ENCODE measurements around the gene SERPINB1. TPM values are rescaled to one million over a fixed set of nuclear protein-coding genes. Genes with fewer than 3 reads are reported as not detected.
A peak's percentile ranks its signal among the peaks of the same experiment; 100 is the strongest.

SERPINB1 gene
- total and polyA plus RNA-seq, 3 experiments from 2014 or later: 40.4 to 103 (median 42.4) TPM

GRCh38 chr6:2800552-2801316, 40.9 kb downstream of the SERPINB1 start:
- no peaks in the 10 kb centered on the region for H3K27me3 ChIP-seq (ENCODE audit: insufficient read depth, low read length, poor library complexity, severe bottlenecking)
- POLR2A ChIA-PET: interaction anchor here (1.0 kb wide), 1 partner anchor 10 kb away, joined by 3 read pairs; no protein-coding TSS in a partner anchor
- H3K27ac ChIP-seq (ENCODE audit: low read depth, low read length): no peak overlapping the region
- DNase-seq: no peak
- H3K4me3 ChIP-seq (ENCODE audit: low read length): no peak overlapping the region
- Mint-ChIP-seq H3K36me3 (peaks cover 0 to 5% (median 3%) of the 10 kb centered on the region in 3 donors), H3K4me1 (peaks cover 9 to 16% (median 11%) of the 10 kb centered on the region in 3 donors), H3K4me3 (no peak overlapping the region), H3K9me3 (no peaks in the 10 kb centered on the region), H3K27me3 (no peaks in the 10 kb centered on the region), H3K27ac (no peak overlapping the region)
- H3K9me3 ChIP-seq (ENCODE audit: low read length): no peaks in the 10 kb centered on the region
- no peaks in the 10 kb centered on the region for H3K36me3 ChIP-seq (ENCODE audit: insufficient read depth, low read length)
- no peaks in the 10 kb centered on the region for H3K4me1 ChIP-seq (ENCODE audit: insufficient read depth, low read length)
- CTCF ChIA-PET: no interaction called here

- H3K9me3 Mint-ChIP-seq: no peaks in the 10 kb centered on the region
- Histone ChIP-seq H3K36me3 (ENCODE audit: insufficient read depth, low read length) (no peaks in the 10 kb centered on the region), H3K4me1 (ENCODE audit: insufficient read depth, low read length) (no peaks in the 10 kb centered on the region), H3K27ac (ENCODE audit: low read depth, low read length) (peak overlapping the region; percentile 17), H3K27me3 (ENCODE audit: insufficient read depth, low read length, poor library complexity, severe bottlenecking) (no peaks in the 10 kb centered on the region), H3K4me3 (ENCODE audit: low read length) (no peak overlapping the region), H3K9me3 (ENCODE audit: low read length) (no peaks in the 10 kb centered on the region)
- no peaks in the 10 kb centered on the region for H3K27me3 Mint-ChIP-seq
- DNase-seq: no peak
- H3K4me3 Mint-ChIP-seq: no peak overlapping the region
- H3K4me1 Mint-ChIP-seq: peaks cover 11 to 16% (median 11%) of the 10 kb centered on the region in 3 donors
- H3K36me3 Mint-ChIP-seq: peaks cover 0 to 3% (median 2%) of the 10 kb centered on the region in 3 donors
- H3K27ac Mint-ChIP-seq: peak overlapping the region in 2 of 8 donors; percentile 68 to 93
- POLR2A ChIA-PET: interaction anchor here (1.0 kb wide), 1 partner anchor 10 kb away, joined by 3 read pairs; no protein-coding TSS in a partner anchor
- CTCF ChIA-PET: no interaction called here
Observed at GRCh38 chr6:2799936-2800527, 41.6 kb downstream of the SERPINB1 start.

- H3K27me3 ChIP-seq (ENCODE audit: insufficient read depth, low read length, poor library complexity, severe bottlenecking): no peaks in the 10 kb centered on the region
- no peak overlapping the region for H3K4me3 ChIP-seq (ENCODE audit: low read length)
- H3K4me1 ChIP-seq (ENCODE audit: insufficient read depth, low read length): peaks cover 4% of the 10 kb centered on the region
- H3K27me3 Mint-ChIP-seq: no peaks in the 10 kb centered on the region
- H3K9me3 Mint-ChIP-seq: no peaks in the 10 kb centered on the region
- no peaks in the 10 kb centered on the region for H3K36me3 ChIP-seq (ENCODE audit: insufficient read depth, low read length)
- ChIA-PET CTCF (interaction anchor here (0.6 to 1.4 kb wide), 3 partner anchors 9 to 43 kb away, joined by 3 to 5 read pairs (median 3); partner anchors contain the start of gene SERPINB1), POLR2A (no interaction called here)
- H3K9me3 ChIP-seq (ENCODE audit: low read length): no peaks in the 10 kb centered on the region
- DNase-seq: no peak
- H3K27ac Mint-ChIP-seq: no peak overlapping the region
- H3K4me3 Mint-ChIP-seq: no peak overlapping the region
- H3K36me3 Mint-ChIP-seq: peaks cover 0 to 3% (median 2%) of the 10 kb centered on the region in 3 donors
- H3K4me1 Mint-ChIP-seq: peaks cover 18 to 24% (median 21%) of the 10 kb centered on the region in 3 donors
- no peak overlapping the region for H3K27ac ChIP-seq (ENCODE audit: low read depth, low read length)
Observed at GRCh38 chr6:2798586-2799134, 43.0 kb downstream of the SERPINB1 start.

GRCh38 chr6:2797564-2798031, 44.1 kb downstream of the SERPINB1 start:
- Mint-ChIP-seq H3K4me1 (peaks cover 29 to 35% (median 31%) of the 10 kb centered on the region in 3 donors), H3K36me3 (peaks cover 0 to 3% (median 2%) of the 10 kb centered on the region in 3 donors), H3K27me3 (no peaks in the 10 kb centered on the region), H3K27ac (peak overlapping the region in 3 of 8 donors; percentile 12 to 73 (median 70)), H3K9me3 (no peaks in the 10 kb centered on the region), H3K4me3 (no peak overlapping the region)
- H3K9me3 ChIP-seq (ENCODE audit: low read length): no peaks in the 10 kb centered on the region
- ChIA-PET POLR2A (no interaction called here), CTCF (interaction anchor here (1.4 kb wide), 1 partner anchor 44 kb away, joined by 5 read pairs; the partner anchor contains the start of gene SERPINB1)
- no peak overlapping the region for H3K27ac ChIP-seq (ENCODE audit: low read depth, low read length)
- H3K4me1 ChIP-seq (ENCODE audit: insufficient read depth, low read length): peaks cover 14% of the 10 kb centered on the region
- no peaks in the 10 kb centered on the region for H3K36me3 ChIP-seq (ENCODE audit: insufficient read depth, low read length)
- no peak for DNase-seq
- H3K27me3 ChIP-seq (ENCODE audit: insufficient read depth, low read length, poor library complexity, severe bottlenecking): no peaks in the 10 kb centered on the region
- H3K4me3 ChIP-seq (ENCODE audit: low read length): no peak overlapping the region

- H3K4me1 Mint-ChIP-seq: peaks cover 31 to 40% (median 37%) of the 10 kb centered on the region in 3 donors
- H3K4me3 Mint-ChIP-seq: peak overlapping the region in 1 of 7 donors; percentile 23
- no peak for DNase-seq
- H3K27ac Mint-ChIP-seq: peak overlapping the region in 1 of 8 donors; percentile 47
- peaks cover 0 to 3% (median 2%) of the 10 kb centered on the region in 3 donors for H3K36me3 Mint-ChIP-seq
- H3K9me3 ChIP-seq (ENCODE audit: low read length): no peaks in the 10 kb centered on the region
- peaks cover 19% of the 10 kb centered on the region for H3K4me1 ChIP-seq (ENCODE audit: insufficient read depth, low read length)
- H3K36me3 ChIP-seq (ENCODE audit: insufficient read depth, low read length): no peaks in the 10 kb centered on the region
- H3K27ac ChIP-seq (ENCODE audit: low read depth, low read length): no peak overlapping the region
- no peaks in the 10 kb centered on the region for H3K27me3 ChIP-seq (ENCODE audit: insufficient read depth, low read length, poor library complexity, severe bottlenecking)
- ChIA-PET CTCF (no interaction called here), POLR2A (no interaction called here)
- no peaks in the 10 kb centered on the region for H3K27me3 Mint-ChIP-seq
- no peak overlapping the region for H3K4me3 ChIP-seq (ENCODE audit: low read length)
- no peaks in the 10 kb centered on the region for H3K9me3 Mint-ChIP-seq
Observed at GRCh38 chr6:2796861-2797260, 44.8 kb downstream of the SERPINB1 start.

- Histone ChIP-seq H3K27me3 (ENCODE audit: insufficient read depth, low read length, poor library complexity, severe bottlenecking) (no peaks in the 10 kb centered on the region), H3K36me3 (ENCODE audit: insufficient read depth, low read length) (no peaks in the 10 kb centered on the region), H3K27ac (ENCODE audit: low read depth, low read length) (no peak overlapping the region), H3K9me3 (ENCODE audit: low read length) (no peaks in the 10 kb centered on the region), H3K4me3 (ENCODE audit: low read length) (no peak overlapping the region), H3K4me1 (ENCODE audit: insufficient read depth, low read length) (peaks cover 23% of the 10 kb centered on the region)
- H3K27me3 Mint-ChIP-seq: no peaks in the 10 kb centered on the region
- H3K4me3 Mint-ChIP-seq: peak overlapping the region in 1 of 7 donors; percentile 56
- POLR2A ChIA-PET: no interaction called here
- DNase-seq: no peak
- H3K9me3 Mint-ChIP-seq: no peaks in the 10 kb centered on the region
- CTCF ChIA-PET: interaction anchor here (0.9 kb wide), 1 partner anchor 16 kb away, joined by 3 read pairs; no protein-coding TSS in a partner anchor
- peaks cover 36 to 48% (median 45%) of the 10 kb centered on the region in 3 donors for H3K4me1 Mint-ChIP-seq
- H3K36me3 Mint-ChIP-seq: peaks cover 0 to 5% (median 3%) of the 10 kb centered on the region in 3 donors
- peak overlapping the region in 2 of 8 donors; percentile 24 to 61 for H3K27ac Mint-ChIP-seq
Observed at GRCh38 chr6:2795956-2796355, 45.7 kb downstream of the SERPINB1 start.

GRCh38 chr6:2795162-2795561, 46.5 kb downstream of the SERPINB1 start:
- Mint-ChIP-seq H3K4me3 (no peak overlapping the region), H3K36me3 (peaks cover 0 to 5% (median 3%) of the 10 kb centered on the region in 3 donors), H3K9me3 (no peaks in the 10 kb centered on the region), H3K4me1 (peaks cover 39 to 47% (median 45%) of the 10 kb centered on the region in 3 donors), H3K27ac (no peak overlapping the region), H3K27me3 (no peaks in the 10 kb centered on the region)
- H3K27ac ChIP-seq (ENCODE audit: low read depth, low read length): no peak overlapping the region
- H3K27me3 ChIP-seq (ENCODE audit: insufficient read depth, low read length, poor library complexity, severe bottlenecking): no peaks in the 10 kb centered on the region
- H3K4me3 ChIP-seq (ENCODE audit: low read length): no peak overlapping the region
- ChIA-PET POLR2A (no interaction called here), CTCF (no interaction called here)
- peaks cover 23% of the 10 kb centered on the region for H3K4me1 ChIP-seq (ENCODE audit: insufficient read depth, low read length)
- H3K36me3 ChIP-seq (ENCODE audit: insufficient read depth, low read length): no peaks in the 10 kb centered on the region
- DNase-seq: no peak
- no peaks in the 10 kb centered on the region for H3K9me3 ChIP-seq (ENCODE audit: low read length)
